Liver (tissue), 1 donor: Measurements from ENCODE around the gene SUZ12.

ENCODE experiments used
- SP1 ChIP-seq: IDR thresholded peaks from 2 replicates; pipeline ENCODE4 v1.6.1; 2018; ENCODE audit warnings: antibody characterized with exemption, mild to moderate bottlenecking
- TAF1 ChIP-seq: conservative IDR thresholded peaks from 2 replicates; pipeline ENCODE4 v1.6.1; 2016; ENCODE audit warnings: antibody characterized with exemption, mild to moderate bottlenecking
- donor health status: healthy.

GRCh38 chr17:31919802-31920525 is 16.8 kb upstream of the SUZ12 start:
- TF ChIP-seq TAF1 (no peak), SP1 (no peak)
